HG03135 (cell line): ENCODE results near the gene SLC10A4.

ENCODE experiments used
- ATAC-seq: cut with Tn5 transposase; IDR thresholded peaks from one replicate; pipeline ENCODE4 v1.9.1; 2021; ENCODE audit warnings: mild to moderate bottlenecking, moderate library complexity; ENCODE audit not compliant: unreplicated experiment

SLC10A4 gene

DNA sequence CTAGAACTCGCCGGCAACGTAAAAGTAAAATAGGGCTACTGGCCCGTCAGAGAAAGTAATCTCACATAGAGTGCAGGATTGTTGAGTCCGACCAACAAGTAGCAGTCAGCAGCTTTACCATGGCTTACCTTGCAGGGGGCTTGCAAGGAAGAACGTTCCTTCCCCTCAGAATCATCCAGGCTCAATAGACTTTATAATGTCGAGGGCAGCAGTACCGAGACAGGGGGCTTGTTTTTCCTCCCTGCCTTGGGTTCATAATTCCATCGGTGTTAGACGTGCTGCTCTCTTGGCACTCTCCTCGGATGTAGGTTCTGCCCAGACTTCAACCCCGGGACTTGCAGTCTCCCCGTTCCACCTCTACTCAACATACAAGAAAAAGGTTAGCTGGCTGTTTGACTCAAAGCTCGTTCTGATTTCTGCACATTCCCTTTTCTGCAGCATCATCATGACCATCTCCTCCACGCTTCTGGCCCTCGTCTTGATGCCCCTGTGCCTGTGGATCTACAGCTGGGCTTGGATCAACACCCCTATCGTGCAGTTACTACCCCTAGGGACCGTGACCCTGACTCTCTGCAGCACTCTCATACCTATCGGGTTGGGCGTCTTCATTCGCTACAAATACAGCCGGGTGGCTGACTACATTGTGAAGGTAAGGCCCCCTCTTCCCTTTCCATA lies 1.5 kb downstream of the SLC10A4 start:
- no peak for ATAC-seq

DNA sequence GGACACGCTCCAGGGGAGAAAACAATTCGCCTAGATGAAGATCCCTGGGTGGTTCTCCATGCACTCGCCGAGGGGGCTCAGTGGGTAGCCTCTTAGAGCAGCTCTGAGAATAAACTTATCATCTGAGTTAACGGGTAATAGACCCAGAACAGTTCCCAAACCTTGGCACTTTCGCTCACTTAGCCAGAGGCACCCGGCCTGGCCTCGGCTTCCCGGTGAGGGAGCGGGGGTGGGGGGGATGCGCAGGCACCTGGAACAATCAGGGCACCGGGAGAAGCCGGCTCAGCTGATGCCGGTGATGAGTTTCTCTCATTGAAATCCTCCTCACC lies 6.5 kb downstream of the SLC10A4 start:
- no peak for ATAC-seq

DNA sequence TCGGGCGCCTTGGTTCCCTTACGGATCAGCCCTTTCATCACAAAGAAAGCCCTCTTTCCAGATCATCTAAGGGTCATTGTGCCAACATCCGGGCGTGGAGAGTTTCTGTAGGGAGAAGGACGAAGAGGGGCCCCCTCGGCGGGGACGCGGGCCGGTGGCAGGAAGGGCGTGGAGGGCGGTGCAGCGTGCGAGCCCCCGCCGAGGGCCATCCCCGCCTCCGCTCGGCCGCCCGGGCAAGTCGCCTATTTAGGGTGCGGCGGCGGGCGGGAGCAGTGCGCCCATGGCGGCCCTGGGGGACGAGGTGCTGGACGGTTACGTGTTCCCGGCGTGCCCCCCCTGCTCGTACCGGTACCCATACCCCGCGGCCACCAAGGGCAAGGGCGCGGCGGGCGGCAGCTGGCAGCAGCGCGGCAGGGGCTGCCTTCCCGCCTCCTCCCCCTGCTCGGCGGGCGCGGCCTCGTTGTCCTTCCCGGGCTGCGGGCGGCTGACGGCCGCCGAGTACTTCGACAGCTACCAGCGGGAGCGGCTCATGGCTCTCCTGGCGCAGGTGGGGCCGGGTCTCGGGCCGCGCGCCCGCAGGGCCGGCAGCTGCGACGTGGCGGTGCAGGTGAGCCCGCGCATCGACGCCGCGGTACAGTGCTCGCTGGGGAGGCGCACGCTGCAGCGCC lies 7.0 kb downstream of the SLC10A4 start, which contains the start of gene ZAR1:
ZAR1 (plus strand) TSS at position 241 of the 668 bp plus-strand sequence; CDS start at position 281, 40 bp downstream.
- no peak for ATAC-seq

DNA sequence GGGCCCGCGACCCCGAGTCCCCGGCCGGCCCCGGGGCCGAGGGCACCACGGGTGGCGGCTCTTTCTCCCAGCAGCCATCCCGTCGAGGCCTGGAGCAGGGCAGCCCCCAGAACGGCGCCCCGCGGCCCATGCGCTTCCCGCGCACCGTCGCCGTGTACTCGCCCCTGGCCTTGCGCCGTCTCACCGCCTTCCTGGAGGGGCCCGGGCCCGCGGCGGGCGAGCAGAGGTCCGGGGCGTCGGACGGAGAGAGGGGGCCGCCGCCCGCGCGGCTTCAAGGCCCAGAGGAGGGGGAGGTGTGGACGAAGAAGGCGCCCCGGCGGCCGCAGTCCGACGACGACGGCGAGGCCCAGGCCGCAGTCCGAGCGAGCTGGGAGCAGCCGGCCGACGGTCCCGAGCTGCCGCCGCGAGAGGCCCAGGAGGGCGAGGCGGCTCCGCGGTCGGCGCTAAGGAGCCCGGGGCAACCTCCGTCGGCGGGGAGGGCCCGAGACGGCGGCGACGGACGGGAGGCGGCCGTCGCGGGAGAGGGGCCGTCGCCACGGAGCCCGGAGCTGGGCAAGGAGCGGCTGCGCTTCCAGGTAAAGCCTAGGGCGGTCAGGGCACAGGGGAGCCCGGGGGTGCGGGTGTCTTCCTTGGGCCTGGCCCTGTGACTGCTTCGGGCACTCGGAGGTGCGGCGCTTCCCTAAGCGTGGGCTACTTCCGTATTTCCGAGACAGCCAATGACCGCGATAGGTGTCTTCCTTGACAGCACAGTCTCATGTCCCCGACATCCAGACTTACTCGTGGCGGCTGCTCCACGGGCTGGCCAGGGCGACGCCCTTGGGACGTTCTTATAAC lies 7.8 kb downstream of the SLC10A4 start:
- no peak for ATAC-seq

DNA sequence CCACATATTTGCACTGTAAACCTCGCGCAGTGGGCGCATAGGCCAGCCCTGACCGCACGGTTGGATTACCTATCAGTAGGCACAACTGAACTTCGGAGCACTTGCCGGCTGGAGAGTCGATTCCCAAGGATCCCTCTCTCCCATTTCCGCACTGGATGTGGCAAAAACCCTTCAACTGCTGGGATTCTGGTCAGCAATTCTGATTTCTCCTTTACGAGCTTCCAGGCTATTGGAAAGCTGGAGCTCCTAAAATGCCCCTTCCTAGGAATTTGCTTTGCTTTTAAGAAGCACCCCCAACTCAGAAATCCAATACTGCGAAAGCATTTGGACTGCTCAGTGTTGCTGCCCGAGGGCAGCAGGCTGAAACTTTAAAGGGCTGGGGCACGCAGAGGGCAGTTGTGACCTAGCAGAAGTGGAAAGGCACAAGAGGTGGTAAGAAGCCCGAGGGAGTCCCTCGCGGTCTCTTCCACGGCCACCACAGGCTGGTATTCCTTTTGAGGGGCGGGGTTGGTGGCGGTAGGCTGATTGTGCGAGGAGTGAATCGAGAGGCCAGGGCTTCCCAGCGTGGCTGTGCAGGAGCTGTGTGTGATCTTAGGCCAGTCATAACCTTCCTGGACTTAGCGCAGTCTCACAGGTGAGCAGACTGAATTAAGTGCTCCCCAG lies 8.5 kb downstream of the SLC10A4 start:
- no peak for ATAC-seq

DNA sequence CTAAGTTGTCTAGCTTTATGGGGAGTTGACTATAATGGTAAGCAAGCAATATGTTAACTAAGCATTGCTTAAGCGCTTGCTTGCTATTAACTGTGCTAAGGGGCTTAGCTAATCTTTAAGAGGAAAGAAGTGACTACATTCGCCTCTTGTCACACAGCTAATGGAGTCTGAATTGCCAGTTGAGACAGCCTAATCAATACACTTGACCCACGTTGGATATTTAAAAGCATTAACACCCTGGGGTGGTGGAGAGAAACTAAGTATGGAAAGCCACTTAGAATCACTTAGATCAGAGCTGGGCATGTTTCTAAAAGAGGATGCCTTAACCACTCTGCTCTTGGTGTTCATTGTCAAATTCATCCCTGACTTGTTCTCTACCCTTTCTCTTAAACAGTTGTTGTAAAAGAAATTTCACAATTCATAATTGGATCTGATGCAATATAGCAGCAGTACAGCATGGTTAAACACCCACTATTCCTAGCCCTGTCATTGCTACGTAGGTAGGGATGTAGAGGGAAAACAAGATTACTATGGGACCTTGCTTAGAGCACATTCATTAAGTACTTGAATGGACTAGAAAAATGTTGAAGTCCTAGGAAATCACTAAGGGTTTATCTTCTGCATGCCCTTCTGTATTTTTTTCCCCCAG lies 10.4 kb downstream of the SLC10A4 start:
- no peak for ATAC-seq

DNA sequence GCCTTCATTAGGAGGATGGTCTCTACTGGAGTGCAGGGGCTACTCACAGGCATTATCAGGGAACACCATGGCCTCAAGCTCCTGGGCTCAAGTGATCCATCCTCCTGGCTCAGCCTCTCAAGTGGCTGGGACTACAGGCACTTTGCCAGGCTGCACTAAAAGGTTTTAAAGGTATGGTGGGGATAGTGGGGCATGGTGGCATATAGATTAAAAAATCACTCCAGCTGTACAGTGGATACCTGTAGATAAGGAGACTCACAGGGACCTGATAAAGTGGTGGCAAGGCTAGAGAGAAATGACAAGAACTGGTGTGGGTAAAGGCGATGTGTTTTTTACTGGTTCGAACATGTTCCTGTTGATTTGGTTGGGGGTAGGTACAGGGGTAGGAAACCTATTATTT lies 12.8 kb downstream of the SLC10A4 start:
- no peak for ATAC-seq

DNA sequence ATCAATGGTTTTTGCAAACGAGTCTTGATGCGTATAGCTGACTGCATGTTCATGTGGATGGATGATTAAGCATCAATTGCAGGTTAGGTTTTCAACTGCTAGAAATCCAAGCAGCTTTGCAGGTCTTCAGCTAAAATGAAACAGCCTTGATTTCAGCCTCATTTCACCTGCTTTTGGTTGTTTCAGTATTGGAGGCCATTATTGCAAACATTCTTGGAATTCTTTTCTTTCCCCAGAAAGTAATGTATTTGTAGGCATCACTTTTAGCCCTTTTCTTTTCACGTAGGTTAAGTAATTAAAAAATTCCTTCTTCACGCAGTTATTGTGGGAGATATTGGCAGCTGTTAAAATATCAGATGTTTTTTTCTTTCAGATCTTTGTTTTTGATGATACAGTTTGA lies 15.8 kb downstream of the SLC10A4 start:
- ATAC-seq = no peak

DNA sequence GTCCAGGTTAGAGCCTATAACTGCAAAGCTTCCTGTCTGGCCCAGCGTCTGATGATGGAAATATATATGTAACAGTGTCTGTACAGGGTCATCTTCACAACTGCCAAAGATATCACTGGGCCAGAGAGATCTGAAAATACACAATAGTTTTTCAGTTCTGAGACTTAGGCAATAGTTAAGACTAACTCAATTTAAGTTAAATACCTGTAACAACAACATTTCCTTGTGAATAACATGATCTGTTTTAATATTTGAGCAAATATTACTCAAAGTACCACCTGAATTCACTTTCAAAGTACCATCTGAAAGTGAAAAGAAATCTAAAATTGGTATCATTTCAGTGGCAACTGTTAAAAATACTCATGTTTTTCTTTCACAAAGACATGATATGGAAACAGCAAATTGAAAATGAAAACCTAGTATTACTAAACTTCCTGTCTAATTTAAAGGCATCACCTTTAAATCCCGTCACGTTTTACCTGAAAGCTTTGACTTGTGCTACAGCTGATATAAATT lies 16.5 kb downstream of the SLC10A4 start:
- ATAC-seq = peak; percentile 70

DNA sequence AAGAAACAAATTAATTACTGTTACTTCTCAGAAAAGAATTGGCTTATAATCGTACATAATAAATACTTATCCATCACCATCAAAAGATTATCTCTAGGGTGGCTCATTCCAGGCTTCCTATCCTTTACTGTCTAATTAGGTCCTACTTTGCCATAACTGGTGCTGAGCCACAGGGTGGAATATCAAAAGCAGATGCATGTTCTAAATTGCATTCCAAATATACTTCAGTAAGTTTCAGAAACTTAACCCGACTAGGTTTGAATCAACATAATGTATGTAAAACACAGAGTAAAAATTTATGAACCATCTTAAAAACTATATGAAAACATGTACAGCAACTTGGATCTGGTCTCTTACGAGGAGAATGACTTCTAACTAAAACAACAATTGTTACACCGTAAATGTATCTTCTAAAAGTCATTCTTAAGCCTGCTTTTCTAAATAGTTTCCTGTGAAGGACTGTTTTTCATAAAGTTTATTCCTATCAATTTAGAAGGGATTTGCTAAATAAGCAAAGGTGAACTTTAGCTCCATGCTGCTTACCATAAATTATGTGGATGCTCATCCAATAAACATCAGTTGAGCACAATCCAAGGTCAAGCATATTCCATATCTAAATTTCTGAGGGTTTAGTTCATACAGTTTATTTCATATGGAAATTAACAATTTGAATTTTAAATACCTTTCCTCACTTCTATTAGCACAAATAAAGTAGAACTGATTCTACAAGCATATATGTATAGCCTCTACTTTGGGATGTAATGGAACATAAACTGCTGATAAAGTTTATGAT lies 20.3 kb downstream of the SLC10A4 start:
- ATAC-seq = no peak

DNA sequence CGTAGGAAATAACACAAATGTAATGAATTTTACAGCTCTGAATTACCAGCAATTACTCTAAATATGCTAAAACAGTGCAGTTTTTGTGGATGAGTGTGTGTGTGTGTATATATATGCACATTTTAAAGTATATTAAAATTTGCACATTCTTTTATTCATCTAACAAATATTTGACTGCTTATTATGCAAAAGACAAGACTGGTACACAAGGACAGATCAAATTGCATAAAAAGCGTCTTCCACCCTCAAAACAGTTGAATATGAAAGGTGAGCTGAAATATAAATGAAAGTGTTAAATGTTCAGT lies 20.8 kb downstream of the SLC10A4 start:
- ATAC-seq = no peak

DNA sequence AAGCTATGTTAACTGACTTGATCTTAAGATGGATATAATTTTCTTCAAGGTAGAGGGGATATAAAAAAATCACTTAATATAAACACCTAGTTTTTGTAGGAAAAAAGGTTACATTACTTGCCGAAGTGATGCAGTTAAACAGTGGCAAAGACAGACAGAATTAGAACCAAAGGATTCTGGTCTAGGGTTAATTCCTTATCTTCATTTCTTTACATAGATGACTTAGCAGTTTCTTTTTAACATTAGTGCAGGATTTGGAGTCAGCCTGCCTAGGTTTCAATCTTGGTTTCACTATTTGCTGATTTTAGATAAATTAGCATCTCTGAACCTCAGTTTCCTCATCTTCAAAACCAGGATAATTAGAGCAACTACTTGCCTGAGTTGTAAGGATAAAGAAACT lies 21.2 kb downstream of the SLC10A4 start:
- no peak for ATAC-seq

DNA sequence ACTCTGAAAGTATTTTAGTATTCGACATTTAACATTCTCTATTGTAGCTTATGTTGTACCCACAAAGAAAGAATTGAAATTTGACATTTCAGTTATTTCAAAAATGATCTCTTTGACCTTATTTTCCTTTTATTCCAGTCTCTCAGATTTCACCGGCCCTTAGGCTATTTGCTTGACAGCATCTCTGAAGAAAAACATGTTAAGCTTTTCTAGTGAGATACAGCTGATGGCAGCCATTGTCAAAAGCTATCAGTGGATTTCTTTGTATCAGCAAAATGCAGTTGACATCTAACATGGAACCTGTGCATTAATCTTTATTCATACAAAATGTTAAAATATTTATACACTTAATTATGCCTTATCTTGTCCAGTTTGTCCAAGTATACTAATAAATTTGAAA lies 23.6 kb downstream of the SLC10A4 start:
- ATAC-seq = no peak

DNA sequence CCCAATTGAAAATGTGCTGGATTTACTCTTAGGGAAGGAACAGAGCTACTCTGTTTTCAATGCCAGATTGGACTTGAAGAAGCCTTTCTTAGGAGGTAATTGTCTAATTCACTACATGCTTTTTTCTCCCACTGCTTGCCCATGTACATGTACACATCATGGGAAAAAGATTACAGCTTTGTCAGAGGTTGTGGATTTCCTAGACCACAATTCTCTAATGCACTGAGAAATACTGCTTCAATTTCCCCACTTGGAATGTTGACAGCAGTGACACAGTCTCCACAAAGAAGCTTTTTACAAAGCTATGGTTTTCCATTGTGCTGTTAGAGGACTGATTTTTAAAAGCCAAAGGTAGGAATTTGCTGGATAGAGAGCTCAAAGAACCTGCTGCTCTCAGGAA lies 26.4 kb downstream of the SLC10A4 start:
- ATAC-seq = no peak

DNA sequence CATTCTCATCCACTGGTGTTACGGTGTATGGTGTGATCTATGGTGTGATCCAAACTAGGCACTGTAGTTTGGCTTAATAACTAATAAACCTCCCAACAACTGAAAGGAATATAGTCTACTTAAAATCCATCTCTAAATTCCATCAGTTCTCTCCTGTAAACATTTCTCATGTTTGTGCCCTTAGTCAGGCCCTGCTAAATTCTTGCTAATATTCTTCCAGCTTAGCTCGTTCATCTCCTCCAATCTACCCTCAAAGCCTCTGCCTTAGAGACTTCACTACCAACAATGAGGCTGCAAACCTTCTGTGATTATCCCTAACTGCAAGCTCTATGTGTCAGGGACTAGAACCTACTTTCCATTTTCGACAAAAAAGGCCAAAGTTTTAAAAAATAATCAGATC lies 35.0 kb downstream of the SLC10A4 start:
- no peak for ATAC-seq

DNA sequence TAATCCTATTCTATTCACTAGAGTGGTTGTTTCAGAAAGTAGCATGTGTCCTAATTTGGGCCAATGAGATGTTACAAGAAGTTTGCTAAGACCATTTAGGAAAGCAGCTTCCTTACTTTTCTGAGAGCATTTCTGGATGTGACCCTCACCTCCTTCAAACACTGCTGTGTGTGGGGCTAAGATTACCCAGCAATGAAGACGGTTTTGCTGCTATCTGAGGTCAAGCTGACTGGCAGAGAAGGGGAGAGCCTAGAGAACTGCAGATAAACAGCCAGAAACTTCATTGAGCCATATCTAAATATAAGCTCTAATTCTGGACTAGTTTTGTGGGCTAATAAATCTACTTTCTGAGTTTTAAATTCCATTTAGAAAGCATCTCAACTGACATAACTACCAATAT lies 43.3 kb downstream of the SLC10A4 start:
- ATAC-seq = no peak

DNA sequence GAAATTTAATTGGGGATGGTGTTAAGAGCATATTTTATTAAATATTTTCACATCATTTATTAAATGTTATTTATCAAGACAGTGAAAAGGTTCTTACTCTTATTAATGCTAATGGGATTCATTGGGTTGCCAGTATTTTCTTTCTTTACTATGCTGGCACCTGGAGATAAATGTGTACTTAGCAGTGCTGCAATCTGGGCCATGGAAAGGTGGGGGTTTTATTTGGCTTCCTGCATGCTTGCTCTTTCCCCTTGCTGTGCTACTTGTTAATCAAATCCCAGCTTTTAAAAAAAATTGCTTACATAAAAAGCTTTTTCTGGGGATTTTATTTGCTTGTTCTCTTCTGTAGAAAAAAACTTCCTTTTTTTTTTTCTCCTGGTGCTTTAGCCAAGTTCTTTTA lies 55.2 kb downstream of the SLC10A4 start:
- no peak for ATAC-seq
